Astrocyte (in vitro differentiated cells and primary cell): Measurements from ENCODE around the gene SELENOF. TPM values are rescaled to one million over a fixed set of nuclear protein-coding genes. Genes with fewer than 3 reads are reported as not detected.

ENCODE experiments used
- DNase-seq: peaks from one replicate; pipeline ENCODE4 v3.0.0-alpha.2; 2010; ENCODE audit warnings: low read depth
- FAIRE-seq: peaks from 2 replicates; lab custom pipeline; 2011; peaks lifted over from hg19 to GRCh38; lab: Jason Lieb, UNC
- H2AFZ ChIP-seq: 2 replicates; pipeline ENCODE4 v1.6.0; 2012; ENCODE audit warnings: low read depth, low read length, inconsistent platforms
- H3K27ac ChIP-seq: 2 replicates; pipeline ENCODE4 v1.5.1; 2011; ENCODE audit warnings: low read depth, low read length, inconsistent platforms
- H3K27me3 ChIP-seq: 2 replicates; pipeline ENCODE4 v1.6.0; 2011; ENCODE audit warnings: low read length, inconsistent platforms; ENCODE audit not compliant: insufficient read depth
- H3K36me3 ChIP-seq: 2 replicates; pipeline ENCODE4 v1.5.1; 2011; ENCODE audit warnings: low read length, inconsistent platforms; ENCODE audit not compliant: insufficient read depth
- H3K4me1 ChIP-seq: 2 replicates; pipeline ENCODE4 v1.5.1; 2011; ENCODE audit warnings: low read length, inconsistent platforms; ENCODE audit not compliant: insufficient read depth
- H3K4me2 ChIP-seq: 2 replicates; pipeline ENCODE4 v1.6.0; 2012; ENCODE audit warnings: low read length, inconsistent platforms
- H3K4me3 ChIP-seq: 2 replicates; pipeline ENCODE4 v1.5.1; 2011; ENCODE audit warnings: low read depth, mild to moderate bottlenecking, low read length, inconsistent platforms; ENCODE audit not compliant: insufficient read depth
- H3K79me2 ChIP-seq: 2 replicates; pipeline ENCODE4 v1.6.0; 2012; ENCODE audit warnings: mild to moderate bottlenecking, low read length, inconsistent platforms; ENCODE audit not compliant: insufficient read depth
- H3K9ac ChIP-seq: 2 replicates; pipeline ENCODE4 v1.6.0; 2012; ENCODE audit warnings: mild to moderate bottlenecking, low read length, inconsistent platforms
- H3K9me3 ChIP-seq: 2 replicates; pipeline ENCODE4 v1.5.1; 2012; ENCODE audit warnings: low read depth, mild to moderate bottlenecking, low read length, inconsistent platforms; ENCODE audit not compliant: insufficient read depth
- H4K20me1 ChIP-seq: 2 replicates; pipeline ENCODE4 v1.6.0; 2012; ENCODE audit warnings: low read length, inconsistent platforms; ENCODE audit not compliant: insufficient read depth
- H3K27ac Mint-ChIP-seq: one replicate; pipeline ENCODE4 v1.8.0; 2021; ENCODE audit warnings: mild to moderate bottlenecking, mixed read lengths; ENCODE audit not compliant: unreplicated experiment
- H3K27me3 Mint-ChIP-seq: one replicate; pipeline ENCODE4 v1.8.0; 2021; ENCODE audit warnings: low read depth, mixed read lengths; ENCODE audit not compliant: unreplicated experiment
- H3K36me3 Mint-ChIP-seq: one replicate; pipeline ENCODE4 v1.8.0; 2021; ENCODE audit warnings: low read depth, mixed read lengths; ENCODE audit not compliant: unreplicated experiment
- H3K4me1 Mint-ChIP-seq: one replicate; pipeline ENCODE4 v1.8.0; 2021; ENCODE audit warnings: low read depth, mixed read lengths; ENCODE audit not compliant: unreplicated experiment
- H3K4me3 Mint-ChIP-seq: one replicate; pipeline ENCODE4 v1.8.0; 2021; ENCODE audit warnings: mild to moderate bottlenecking, moderate library complexity, mixed read lengths; ENCODE audit not compliant: unreplicated experiment
- H3K9me3 Mint-ChIP-seq: one replicate; pipeline ENCODE4 v1.8.0; 2021; ENCODE audit warnings: mild to moderate bottlenecking, mixed read lengths; ENCODE audit not compliant: unreplicated experiment
- EZH2 ChIP-seq: IDR thresholded peaks from 2 replicates; pipeline ENCODE4 v1.6.1; 2012; ENCODE audit warnings: mild to moderate bottlenecking, low read length, inconsistent platforms; ENCODE audit not compliant: insufficient read depth
- total RNA-seq: library from RNA; stranded (reverse); gene quantifications from 2 replicates; pipeline ENCODE4 v1.2.1, GENCODE V29; 2021
- TF ChIP-seq, protein P1 (sequence below): IDR thresholded peaks from 2 replicates; pipeline ENCODE4 v1.5.1; 2011; ENCODE audit warnings: low read depth, mild to moderate bottlenecking, inconsistent platforms, low read length, moderate library complexity; ENCODE audit not compliant: insufficient read depth

SELENOF gene
- total RNA-seq, 1 donor from 2014 or later = 193 TPM

DNA sequence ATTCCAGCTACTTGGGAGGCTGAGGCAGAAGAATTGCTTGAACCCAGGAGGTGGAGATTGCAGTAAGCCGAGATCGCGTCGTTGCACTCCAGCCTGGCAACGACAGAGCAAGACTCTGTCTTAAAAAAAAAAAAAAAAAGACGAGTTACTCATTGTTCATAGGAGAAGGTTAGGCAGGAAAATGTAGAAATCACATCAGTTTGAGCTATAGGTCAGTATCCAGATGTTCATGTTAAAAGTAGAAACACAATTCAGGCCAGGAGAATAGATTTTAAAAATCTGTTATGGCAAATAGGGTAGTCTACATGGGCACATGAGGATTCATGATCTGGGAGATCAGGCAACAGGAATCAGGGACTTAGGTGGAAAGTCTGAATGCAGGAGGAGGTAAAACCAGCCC, 57.7 kb downstream of the SELENOF start:
- Mint-ChIP-seq H3K9me3 (no peaks in the 10 kb centered on the region), H3K27me3 (no peaks in the 10 kb centered on the region), H3K36me3 (peaks cover 2% of the 10 kb centered on the region), H3K27ac (no peak overlapping the region), H3K4me1 (no peaks in the 10 kb centered on the region), H3K4me3 (no peak overlapping the region)
- Histone ChIP-seq H3K4me2 (no peak overlapping the region), H3K27ac (no peak overlapping the region), H3K36me3 (no peaks in the 10 kb centered on the region), H2AFZ (no peak overlapping the region), H3K4me3 (no peak overlapping the region), H4K20me1 (no peaks in the 10 kb centered on the region), H3K79me2 (no peaks in the 10 kb centered on the region), H3K27me3 (no peaks in the 10 kb centered on the region), H3K9ac (no peak overlapping the region), H3K9me3 (no peaks in the 10 kb centered on the region), H3K4me1 (no peaks in the 10 kb centered on the region)
- FAIRE-seq = no peak
- no peak for DNase-seq
- no peak for TF ChIP-seq EZH2
- TF ChIP-seq, protein P1, sequence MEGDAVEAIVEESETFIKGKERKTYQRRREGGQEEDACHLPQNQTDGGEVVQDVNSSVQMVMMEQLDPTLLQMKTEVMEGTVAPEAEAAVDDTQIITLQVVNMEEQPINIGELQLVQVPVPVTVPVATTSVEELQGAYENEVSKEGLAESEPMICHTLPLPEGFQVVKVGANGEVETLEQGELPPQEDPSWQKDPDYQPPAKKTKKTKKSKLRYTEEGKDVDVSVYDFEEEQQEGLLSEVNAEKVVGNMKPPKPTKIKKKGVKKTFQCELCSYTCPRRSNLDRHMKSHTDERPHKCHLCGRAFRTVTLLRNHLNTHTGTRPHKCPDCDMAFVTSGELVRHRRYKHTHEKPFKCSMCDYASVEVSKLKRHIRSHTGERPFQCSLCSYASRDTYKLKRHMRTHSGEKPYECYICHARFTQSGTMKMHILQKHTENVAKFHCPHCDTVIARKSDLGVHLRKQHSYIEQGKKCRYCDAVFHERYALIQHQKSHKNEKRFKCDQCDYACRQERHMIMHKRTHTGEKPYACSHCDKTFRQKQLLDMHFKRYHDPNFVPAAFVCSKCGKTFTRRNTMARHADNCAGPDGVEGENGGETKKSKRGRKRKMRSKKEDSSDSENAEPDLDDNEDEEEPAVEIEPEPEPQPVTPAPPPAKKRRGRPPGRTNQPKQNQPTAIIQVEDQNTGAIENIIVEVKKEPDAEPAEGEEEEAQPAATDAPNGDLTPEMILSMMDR = no peak

DNA sequence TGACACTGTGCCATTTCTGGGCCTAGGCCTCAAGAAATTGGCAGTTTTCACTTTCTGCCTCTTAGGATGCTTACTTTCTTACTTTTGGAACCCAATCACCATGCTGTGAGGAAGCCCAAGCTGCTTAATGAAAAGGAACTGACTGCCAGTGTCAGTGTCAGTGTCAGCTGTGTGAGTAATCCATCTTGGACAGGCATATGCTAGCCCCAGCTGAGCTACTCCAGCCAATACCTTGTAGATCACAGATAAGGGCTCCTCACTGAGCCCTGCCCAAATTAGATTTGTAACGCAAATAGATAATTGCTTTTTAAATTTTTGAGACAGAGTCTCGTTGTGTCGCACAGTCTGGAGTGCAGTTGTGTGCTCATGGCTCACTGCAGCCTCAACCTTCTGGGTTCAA, 59.6 kb downstream of the SELENOF start:
- Histone ChIP-seq H3K4me2 (no peak overlapping the region), H3K9me3 (no peaks in the 10 kb centered on the region), H2AFZ (no peak overlapping the region), H3K79me2 (no peaks in the 10 kb centered on the region), H4K20me1 (no peaks in the 10 kb centered on the region), H3K27me3 (no peaks in the 10 kb centered on the region), H3K4me1 (no peaks in the 10 kb centered on the region), H3K4me3 (no peak overlapping the region), H3K27ac (no peak overlapping the region), H3K9ac (no peak overlapping the region), H3K36me3 (no peaks in the 10 kb centered on the region)
- FAIRE-seq (no peak), DNase-seq (no peak)
- Mint-ChIP-seq H3K4me3 (no peak overlapping the region), H3K4me1 (no peaks in the 10 kb centered on the region), H3K27me3 (no peaks in the 10 kb centered on the region), H3K9me3 (no peaks in the 10 kb centered on the region), H3K36me3 (peaks cover 2% of the 10 kb centered on the region), H3K27ac (no peak overlapping the region)
- no peak for TF ChIP-seq EZH2
- TF ChIP-seq, protein P1 = no peak

DNA sequence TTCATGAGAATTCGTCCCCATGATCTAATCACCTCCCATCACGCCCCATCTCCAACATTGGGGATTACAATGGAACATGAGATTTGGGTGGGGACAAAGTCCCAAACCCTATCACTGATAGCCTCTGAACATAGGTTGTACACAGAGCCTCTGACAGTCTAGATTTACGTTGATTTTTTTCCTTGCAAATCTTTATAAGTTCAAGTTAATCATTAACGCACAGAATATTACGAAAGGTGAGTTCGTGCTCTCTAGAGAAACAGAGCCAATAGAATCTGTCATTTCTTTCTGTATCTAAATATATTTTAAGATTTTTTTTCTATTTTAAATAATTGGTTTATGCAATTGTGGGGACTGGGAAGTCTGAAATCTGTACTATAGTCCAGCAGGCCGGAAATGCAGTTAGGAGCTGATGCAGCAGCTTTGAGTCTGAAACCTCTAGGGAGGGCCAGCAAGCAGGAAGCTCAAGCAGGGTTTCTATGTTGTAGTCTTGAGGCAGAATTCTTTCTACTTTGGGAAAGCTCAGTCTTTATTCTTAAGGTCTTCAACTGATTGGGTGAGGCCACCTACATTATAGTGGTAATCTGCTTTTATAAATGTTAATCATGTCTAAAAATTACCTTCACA, 61.0 kb downstream of the SELENOF start:
- Histone ChIP-seq H3K9ac (no peak overlapping the region), H3K36me3 (no peaks in the 10 kb centered on the region), H4K20me1 (no peaks in the 10 kb centered on the region), H3K4me3 (no peak overlapping the region), H3K4me2 (no peak overlapping the region), H2AFZ (no peak overlapping the region), H3K79me2 (no peaks in the 10 kb centered on the region), H3K9me3 (no peaks in the 10 kb centered on the region), H3K4me1 (no peaks in the 10 kb centered on the region), H3K27me3 (no peaks in the 10 kb centered on the region), H3K27ac (no peak overlapping the region)
- H3K4me1 Mint-ChIP-seq = no peaks in the 10 kb centered on the region
- peaks cover 2% of the 10 kb centered on the region for H3K36me3 Mint-ChIP-seq
- no peak for DNase-seq
- FAIRE-seq = no peak
- no peaks in the 10 kb centered on the region for H3K27me3 Mint-ChIP-seq
- H3K9me3 Mint-ChIP-seq = no peaks in the 10 kb centered on the region
- TF ChIP-seq, protein P1 = no peak
- no peak for TF ChIP-seq EZH2
- H3K4me3 Mint-ChIP-seq = no peak overlapping the region
- no peak overlapping the region for H3K27ac Mint-ChIP-seq
